Measurements from ENCODE around the gene HLX.

DNA sequence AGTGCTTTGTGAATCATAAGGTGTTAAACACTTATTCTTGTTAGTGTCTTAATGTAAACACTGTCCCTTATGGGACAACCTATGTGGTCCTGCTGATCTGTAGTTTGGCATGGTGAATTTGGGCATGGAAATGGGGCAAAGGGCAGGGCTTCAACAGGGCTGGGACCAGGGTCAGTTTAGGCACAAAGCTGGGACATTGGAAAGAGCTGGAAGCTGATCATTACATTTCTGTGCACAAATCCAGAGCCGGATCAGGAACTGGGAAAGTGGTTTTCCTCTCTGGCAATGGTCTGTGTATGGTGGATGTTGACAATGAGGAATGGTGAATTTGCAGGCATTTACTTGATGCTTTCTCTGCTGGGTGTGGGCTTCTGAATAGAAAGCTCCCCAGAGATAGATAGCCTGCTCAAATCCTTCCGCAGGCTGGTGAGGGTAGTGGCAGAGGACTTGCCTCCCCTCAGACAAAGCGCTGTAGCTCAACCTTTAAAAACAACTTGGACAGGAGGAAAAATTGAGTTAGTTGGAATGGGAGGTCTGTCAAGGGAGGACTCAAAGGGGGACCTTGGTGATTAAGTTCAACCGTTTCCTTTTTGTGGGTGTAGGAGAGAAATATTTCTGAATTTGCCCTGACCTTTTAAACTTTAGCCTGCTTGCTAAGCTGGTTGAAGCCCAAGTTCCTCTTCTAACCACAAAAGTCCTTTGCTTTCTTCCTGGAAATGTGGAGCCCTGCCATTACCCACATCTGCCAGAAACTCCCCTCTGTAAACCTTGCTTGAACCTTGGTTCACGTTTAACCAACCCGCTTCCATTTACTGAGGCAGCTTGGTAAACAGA lies 35.3 kb downstream of the HLX start:
- TF ChIP-seq EZH2 (optimal IDR thresholded peaks at IDR 0.05; ENCODE audit: low read depth, low read length) = no peak
- no peak for TF ChIP-seq EZH2phosphoT487 (IDR thresholded peaks at IDR 0.05; ENCODE audit: low read length)
- TF ChIP-seq, protein P1, sequence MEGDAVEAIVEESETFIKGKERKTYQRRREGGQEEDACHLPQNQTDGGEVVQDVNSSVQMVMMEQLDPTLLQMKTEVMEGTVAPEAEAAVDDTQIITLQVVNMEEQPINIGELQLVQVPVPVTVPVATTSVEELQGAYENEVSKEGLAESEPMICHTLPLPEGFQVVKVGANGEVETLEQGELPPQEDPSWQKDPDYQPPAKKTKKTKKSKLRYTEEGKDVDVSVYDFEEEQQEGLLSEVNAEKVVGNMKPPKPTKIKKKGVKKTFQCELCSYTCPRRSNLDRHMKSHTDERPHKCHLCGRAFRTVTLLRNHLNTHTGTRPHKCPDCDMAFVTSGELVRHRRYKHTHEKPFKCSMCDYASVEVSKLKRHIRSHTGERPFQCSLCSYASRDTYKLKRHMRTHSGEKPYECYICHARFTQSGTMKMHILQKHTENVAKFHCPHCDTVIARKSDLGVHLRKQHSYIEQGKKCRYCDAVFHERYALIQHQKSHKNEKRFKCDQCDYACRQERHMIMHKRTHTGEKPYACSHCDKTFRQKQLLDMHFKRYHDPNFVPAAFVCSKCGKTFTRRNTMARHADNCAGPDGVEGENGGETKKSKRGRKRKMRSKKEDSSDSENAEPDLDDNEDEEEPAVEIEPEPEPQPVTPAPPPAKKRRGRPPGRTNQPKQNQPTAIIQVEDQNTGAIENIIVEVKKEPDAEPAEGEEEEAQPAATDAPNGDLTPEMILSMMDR (IDR thresholded peaks at IDR 0.05; ENCODE audit: low read length) = no peak

All from MM.1S (cell line).